Nephron progenitor cell (in vitro differentiated cells): ENCODE measurements around the gene TMA7B.

Experiments
- DNase-seq: peaks from one replicate; pipeline ENCODE4 v3.0.0; 2021
- H3K27ac Mint-ChIP-seq: 2 replicates; pipeline ENCODE4 v1.8.0; 2021; ENCODE audit warnings: mild to moderate bottlenecking, moderate library complexity, mixed read lengths
- H3K27me3 Mint-ChIP-seq: 2 replicates; pipeline ENCODE4 v1.8.0; 2021; ENCODE audit warnings: mild to moderate bottlenecking, low read depth, mixed read lengths; ENCODE audit not compliant: poor library complexity
- H3K36me3 Mint-ChIP-seq: 2 replicates; pipeline ENCODE4 v1.8.0; 2021; ENCODE audit warnings: low read depth, mixed read lengths
- H3K4me1 Mint-ChIP-seq: 2 replicates; pipeline ENCODE4 v1.8.0; 2021; ENCODE audit warnings: mixed read lengths
- H3K4me3 Mint-ChIP-seq: 2 replicates; pipeline ENCODE4 v1.8.0; 2021; ENCODE audit warnings: mild to moderate bottlenecking, moderate library complexity, mixed read lengths
- H3K9me3 Mint-ChIP-seq: 2 replicates; pipeline ENCODE4 v1.8.0; 2021; ENCODE audit warnings: mild to moderate bottlenecking, moderate library complexity, mixed read lengths
- TF ChIP-seq, protein P1 (sequence below): fragments of 200-600 bp; sonication (generic); IDR thresholded peaks from 2 replicates; pipeline ENCODE4 v1.5.0; 2021; ENCODE audit warnings: antibody characterized with exemption

TMA7B gene

GRCh38 chr22:39940757-39941305 is 19.4 kb upstream of the TMA7B start:
- no peak for DNase-seq
- peaks cover 84% of the 10 kb centered on the region for H3K4me1 Mint-ChIP-seq
- no peaks in the 10 kb centered on the region for H3K36me3 Mint-ChIP-seq
- TF ChIP-seq, protein P1, sequence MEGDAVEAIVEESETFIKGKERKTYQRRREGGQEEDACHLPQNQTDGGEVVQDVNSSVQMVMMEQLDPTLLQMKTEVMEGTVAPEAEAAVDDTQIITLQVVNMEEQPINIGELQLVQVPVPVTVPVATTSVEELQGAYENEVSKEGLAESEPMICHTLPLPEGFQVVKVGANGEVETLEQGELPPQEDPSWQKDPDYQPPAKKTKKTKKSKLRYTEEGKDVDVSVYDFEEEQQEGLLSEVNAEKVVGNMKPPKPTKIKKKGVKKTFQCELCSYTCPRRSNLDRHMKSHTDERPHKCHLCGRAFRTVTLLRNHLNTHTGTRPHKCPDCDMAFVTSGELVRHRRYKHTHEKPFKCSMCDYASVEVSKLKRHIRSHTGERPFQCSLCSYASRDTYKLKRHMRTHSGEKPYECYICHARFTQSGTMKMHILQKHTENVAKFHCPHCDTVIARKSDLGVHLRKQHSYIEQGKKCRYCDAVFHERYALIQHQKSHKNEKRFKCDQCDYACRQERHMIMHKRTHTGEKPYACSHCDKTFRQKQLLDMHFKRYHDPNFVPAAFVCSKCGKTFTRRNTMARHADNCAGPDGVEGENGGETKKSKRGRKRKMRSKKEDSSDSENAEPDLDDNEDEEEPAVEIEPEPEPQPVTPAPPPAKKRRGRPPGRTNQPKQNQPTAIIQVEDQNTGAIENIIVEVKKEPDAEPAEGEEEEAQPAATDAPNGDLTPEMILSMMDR: no peak
- no peaks in the 10 kb centered on the region for H3K9me3 Mint-ChIP-seq
- no peaks in the 10 kb centered on the region for H3K27me3 Mint-ChIP-seq
- no peak overlapping the region for H3K4me3 Mint-ChIP-seq
- no peak overlapping the region for H3K27ac Mint-ChIP-seq

DNA sequence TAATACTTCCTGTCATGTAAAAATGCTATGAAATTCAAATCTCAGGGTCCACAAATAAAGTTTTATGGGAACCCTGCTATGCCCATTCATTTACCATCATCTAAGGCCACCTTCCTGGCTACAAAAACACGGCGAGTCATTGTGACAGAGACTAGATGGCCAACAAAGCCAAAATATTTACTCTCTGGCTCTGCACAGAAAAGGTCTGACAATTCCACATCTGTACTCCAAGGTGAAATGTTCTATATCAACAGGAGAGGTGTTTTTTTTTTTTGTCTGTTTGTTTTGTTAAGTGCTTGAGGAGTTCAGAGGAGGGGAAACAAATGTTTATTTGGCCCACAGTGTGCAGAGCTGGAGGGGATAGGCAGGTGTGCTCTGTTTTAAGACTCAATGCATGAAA is 18.6 kb upstream of the TMA7B start:
- H3K27ac Mint-ChIP-seq: no peak overlapping the region
- H3K9me3 Mint-ChIP-seq: no peaks in the 10 kb centered on the region
- H3K4me1 Mint-ChIP-seq: peaks cover 83% of the 10 kb centered on the region
- no peak for DNase-seq
- H3K27me3 Mint-ChIP-seq: no peaks in the 10 kb centered on the region
- TF ChIP-seq, protein P1: no peak
- H3K4me3 Mint-ChIP-seq: no peak overlapping the region
- no peaks in the 10 kb centered on the region for H3K36me3 Mint-ChIP-seq

- H3K36me3 Mint-ChIP-seq: no peaks in the 10 kb centered on the region
- no peak overlapping the region for H3K4me3 Mint-ChIP-seq
- H3K4me1 Mint-ChIP-seq: peaks cover 83% of the 10 kb centered on the region
- no peak for DNase-seq
- TF ChIP-seq, protein P1: no peak
- no peaks in the 10 kb centered on the region for H3K9me3 Mint-ChIP-seq
- H3K27ac Mint-ChIP-seq: no peak overlapping the region
- H3K27me3 Mint-ChIP-seq: no peaks in the 10 kb centered on the region
These were observed 17.6 kb upstream of the TMA7B start for GRCh38 chr22:39942439-39943230.

DNA sequence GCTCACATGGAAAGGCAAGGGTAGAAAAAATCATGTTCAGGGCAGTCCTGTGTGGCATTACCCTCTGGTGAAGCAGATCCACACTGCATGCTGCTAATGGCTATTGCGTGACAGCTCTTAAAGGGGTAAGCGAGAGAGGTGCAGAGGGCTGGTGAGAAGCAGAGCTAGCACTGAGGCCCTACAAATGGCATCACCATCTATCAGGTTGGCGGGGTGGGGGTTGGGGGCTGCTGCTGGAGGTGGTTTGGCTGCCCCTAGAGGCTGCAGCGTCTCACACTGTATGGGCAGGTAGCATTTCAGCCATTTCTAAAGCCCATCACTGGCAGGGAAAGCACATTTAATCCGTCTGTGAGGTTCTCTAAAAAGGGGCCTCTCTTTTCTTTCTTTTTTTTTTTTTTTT is 16.9 kb upstream of the TMA7B start:
- H3K4me1 Mint-ChIP-seq: peaks cover 78% of the 10 kb centered on the region
- DNase-seq: peak; percentile 41
- H3K27ac Mint-ChIP-seq: no peak overlapping the region
- no peaks in the 10 kb centered on the region for H3K36me3 Mint-ChIP-seq
- H3K4me3 Mint-ChIP-seq: no peak overlapping the region
- no peaks in the 10 kb centered on the region for H3K27me3 Mint-ChIP-seq
- no peaks in the 10 kb centered on the region for H3K9me3 Mint-ChIP-seq
- TF ChIP-seq, protein P1: no peak

GRCh38 chr22:39943953-39944872 is 16.0 kb upstream of the TMA7B start:
- H3K4me3 Mint-ChIP-seq: no peak overlapping the region
- peak overlapping the region; percentile 71 for H3K27ac Mint-ChIP-seq
- no peak for DNase-seq
- no peaks in the 10 kb centered on the region for H3K36me3 Mint-ChIP-seq
- H3K4me1 Mint-ChIP-seq: peaks cover 79% of the 10 kb centered on the region
- no peaks in the 10 kb centered on the region for H3K9me3 Mint-ChIP-seq
- H3K27me3 Mint-ChIP-seq: no peaks in the 10 kb centered on the region
- TF ChIP-seq, protein P1: no peak
